Measurements from ENCODE around the gene ABLIM2. TPM values are rescaled to one million over a fixed set of nuclear protein-coding genes. Genes with fewer than 3 reads are reported as not detected.

The ABLIM2 gene
- total RNA-seq, 1 experiment from 2014 or later: 6.1 TPM

DNA sequence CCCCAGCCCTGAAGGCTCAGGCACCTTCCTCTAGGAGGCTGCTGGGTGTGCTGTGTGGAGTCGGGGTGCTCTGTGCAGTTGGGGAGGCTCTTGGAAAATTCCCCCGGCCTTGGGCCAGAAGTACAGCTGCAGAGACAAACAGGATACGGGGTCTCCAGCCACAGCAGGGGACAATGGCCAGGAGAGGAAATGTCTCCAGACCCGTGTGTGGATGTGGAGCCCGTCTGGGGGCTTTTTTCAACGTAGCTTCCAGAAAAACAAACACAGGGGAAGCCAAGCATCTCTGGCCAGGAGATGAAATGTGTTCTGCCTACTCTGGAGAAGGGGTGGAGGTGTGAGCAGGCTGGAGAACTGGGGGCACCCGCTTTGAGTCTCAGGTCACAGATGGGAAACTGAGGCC lies 36.8 kb upstream of the ABLIM2 start:
- Histone ChIP-seq H4K20me1 (ENCODE audit: insufficient read depth) (no peaks in the 10 kb centered on the region), H3K27ac (ENCODE audit: low read depth, low read length) (no peak overlapping the region), H3K9ac (ENCODE audit: low read length) (no peak overlapping the region), H3K4me1 (ENCODE audit: control insufficient read depth in 1 of 2, insufficient read depth in 2 of 2, low read length in 2 of 2) (peaks cover 35 to 59% of the 10 kb centered on the region in 2 experiments), H3K79me2 (ENCODE audit: insufficient read depth, low read length) (no peaks in the 10 kb centered on the region), H3K9me2 (ENCODE audit: insufficient read depth) (no peaks in the 10 kb centered on the region), H3K27me3 (ENCODE audit: insufficient read depth, low read length) (no peaks in the 10 kb centered on the region), H3K36me3 (ENCODE audit: control insufficient read depth in 1 of 2, insufficient read depth in 2 of 2, low read length in 2 of 2) (no peaks in the 10 kb centered on the region), H3K4me2 (ENCODE audit: low read length) (no peak overlapping the region), H3K4me3 (replicated peaks in 1 of 2; ENCODE audit: low read depth in 1 of 2, low read length in 2 of 2) (no peak overlapping the region), H3K9me3 (ENCODE audit: control insufficient read depth in 1 of 2, insufficient read depth in 1 of 2, low read depth in 1 of 2, low read length in 2 of 2) (no peaks in the 10 kb centered on the region), H2AFZ (ENCODE audit: low read depth, low read length, poor library complexity, severe bottlenecking) (no peak overlapping the region)
- POLR2A ChIA-PET: no interaction called here
- ATAC-seq: no peak
- RAD21 ChIA-PET (ENCODE audit: low non-redundant PET in 1 of 2, low total read pairs in 2 of 2, uncharacterized antibody in 2 of 2, unreplicated experiment in 2 of 2): no interaction called here
- DNase-seq (ENCODE audit: low read depth, low spot score): no peak
- no peak for TF ChIP-seq TCF7L2 (IDR thresholded peaks at IDR 0.05; ENCODE audit: borderline replicate concordance, extremely low read depth, insufficient read depth, insufficient read length)
- TF ChIP-seq POLR2AphosphoS5 (IDR thresholded peaks at IDR 0.05; ENCODE audit: low read depth, low read length): no peak
- TF ChIP-seq YY1 (IDR thresholded peaks at IDR 0.05; ENCODE audit: extremely low read depth, insufficient replicate concordance, low read depth, low read length): no peak
- TF ChIP-seq SP1 (IDR thresholded peaks at IDR 0.05; ENCODE audit: low read depth): no peak
- no peak for TF ChIP-seq POLR2A (IDR thresholded peaks at IDR 0.05; ENCODE audit: borderline replicate concordance, extremely low read depth, insufficient read depth, insufficient read length)
- TF ChIP-seq EZH2phosphoT487 (IDR thresholded peaks at IDR 0.05; ENCODE audit: borderline replicate concordance): no peak
- no peak for TF ChIP-seq EGR1 (IDR thresholded peaks at IDR 0.05; ENCODE audit: low read depth)
- no peak for TF ChIP-seq SRF (IDR thresholded peaks at IDR 0.05; ENCODE audit: low read depth)
- TF ChIP-seq, protein P1, sequence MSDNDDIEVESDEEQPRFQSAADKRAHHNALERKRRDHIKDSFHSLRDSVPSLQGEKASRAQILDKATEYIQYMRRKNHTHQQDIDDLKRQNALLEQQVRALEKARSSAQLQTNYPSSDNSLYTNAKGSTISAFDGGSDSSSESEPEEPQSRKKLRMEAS (IDR thresholded peaks at IDR 0.05): no peak
- intact Hi-C loops (cut with micrococcal nuclease): no loop called here
- no TSS peak for BruUV-seq (replicated peaks)
- CTCF ChIA-PET: interaction anchor here (5.1 kb wide), 1 partner anchor 19 kb away, joined by 36 read pairs; no protein-coding TSS in a partner anchor
